Ovary (tissue), 9 donors: Measurements from ENCODE around the gene LCN12. TPM values are rescaled to one million over a fixed set of nuclear protein-coding genes. Genes with fewer than 3 reads are reported as not detected.

Experiments used
- DNase-seq, 5 donors: peaks; one replicate each; pipeline ENCODE4 v3.0.0-alpha.2; 2019 to 2020
- H3K27ac ChIP-seq, 2 donors: fragments of 200-600 bp; one replicate each; pipeline versions ENCODE4 v1.5.1 to v1.8.0; 2019 to 2022
- H3K27me3 ChIP-seq: fragments of 200-600 bp; one replicate; pipeline ENCODE4 v1.8.0; 2022
- H3K36me3 ChIP-seq: fragments of 200-600 bp; sonication (generic); one replicate; pipeline ENCODE4 v1.5.1; 2019
- H3K4me1 ChIP-seq: one replicate; pipeline ENCODE4 v1.8.1; 2013; ENCODE audit warnings: mild to moderate bottlenecking, moderate library complexity; ENCODE audit not compliant: insufficient read depth
- H3K4me3 ChIP-seq: fragments of 200-600 bp; sonication (generic); one replicate; pipeline ENCODE4 v1.5.1; 2017
- H3K9me3 ChIP-seq, 2 donors: fragments of 200-600 bp in 1 of 2; sonication (generic) in 1 of 2; one replicate each; pipeline versions ENCODE4 v1.5.1 to v1.8.1; 2013 to 2019; ENCODE audit warnings: mild to moderate bottlenecking in 1 of 2, moderate library complexity in 1 of 2
- CTCF ChIP-seq, 3 donors: fragments of 450-650 bp in 2 of 3; fragments of 200-600 bp in 1 of 3; IDR thresholded peaks; one replicate each; pipeline versions ENCODE4 v1.5.1 to v1.8.0; 2016 to 2022; ENCODE audit warnings: antibody characterized with exemption in 3 of 3, mild to moderate bottlenecking in 1 of 3
- EP300 ChIP-seq: sonication (generic); formaldehyde crosslinking; IDR thresholded peaks from one replicate; pipeline ENCODE4 v1.6.1; 2017; ENCODE audit warnings: antibody characterized with exemption
- POLR2A ChIP-seq: fragments of 450-650 bp; IDR thresholded peaks from one replicate; pipeline ENCODE4 v1.6.1; 2017; ENCODE audit warnings: antibody characterized with exemption, mild to moderate bottlenecking, moderate library complexity
- WGBS, 3 donors: extraction: QIAGEN DNeasy Blood & Tissue Kit in 1 of 3; methylation state at CpG; one replicate each; pipeline versions ENCODE4 v1.1.5 to v1.1.7; 2013 to 2017; 5-methylcytosine and 5-hydroxymethylcytosine counted together
- intact Hi-C, 4 donors: fragments of 100-400 bp; cut with DNase I; formaldehyde crosslinking; loops; one replicate each; pipeline versions ENCODE4 v1.11.0 to v1.15.1; 2022 to 2023
- polyA plus RNA-seq, 2 donors: library from polyadenylated mRNA; stranded (reverse); fragments of 200-250 nt in 1 of 2; fragments of 350-450 nt in 1 of 2; fragmentation: Illumina TruSeq in 1 of 2; extraction: RNeasy Lipid Tissue Mini Kit (QIAGEN cat#74804) in 1 of 2; gene quantifications; one replicate each; pipeline ENCODE4 v1.2.3, GENCODE V29; 2013 to 2014
- total RNA-seq, 7 donors: library from RNA; depleted of rRNA in 2 of 7; stranded (reverse); fragments of >200 nt in 2 of 7; fragmentation: NEBNext Ultra II Directional in 3 of 7; extraction: Animal tissue kit (Norgen Biotek cat#: 25700) in 3 of 7; gene quantifications; one replicate each; pipeline versions ENCODE4 v1.1.0 to v1.2.4, GENCODE V29; 2016 to 2023
- donor health status: DM: no; HTN: no; CAD: no; lungs with moderate emphysema.
- donor health status: DM: no; HTN: no; CAD: no.
- donor health status: Bipolar disorder and iron deficiency.
- donor health status: DM: yes; HTN: yes; CAD: no.
- donor health status: DM: no; HTN: no; CAD: no.
- donor health status: DM: yes; HTN: yes; CAD: no.

Gene LCN12
- total and polyA plus RNA-seq, 9 donors, result 1.1 to 40.9 (median 13.4) TPM

DNA sequence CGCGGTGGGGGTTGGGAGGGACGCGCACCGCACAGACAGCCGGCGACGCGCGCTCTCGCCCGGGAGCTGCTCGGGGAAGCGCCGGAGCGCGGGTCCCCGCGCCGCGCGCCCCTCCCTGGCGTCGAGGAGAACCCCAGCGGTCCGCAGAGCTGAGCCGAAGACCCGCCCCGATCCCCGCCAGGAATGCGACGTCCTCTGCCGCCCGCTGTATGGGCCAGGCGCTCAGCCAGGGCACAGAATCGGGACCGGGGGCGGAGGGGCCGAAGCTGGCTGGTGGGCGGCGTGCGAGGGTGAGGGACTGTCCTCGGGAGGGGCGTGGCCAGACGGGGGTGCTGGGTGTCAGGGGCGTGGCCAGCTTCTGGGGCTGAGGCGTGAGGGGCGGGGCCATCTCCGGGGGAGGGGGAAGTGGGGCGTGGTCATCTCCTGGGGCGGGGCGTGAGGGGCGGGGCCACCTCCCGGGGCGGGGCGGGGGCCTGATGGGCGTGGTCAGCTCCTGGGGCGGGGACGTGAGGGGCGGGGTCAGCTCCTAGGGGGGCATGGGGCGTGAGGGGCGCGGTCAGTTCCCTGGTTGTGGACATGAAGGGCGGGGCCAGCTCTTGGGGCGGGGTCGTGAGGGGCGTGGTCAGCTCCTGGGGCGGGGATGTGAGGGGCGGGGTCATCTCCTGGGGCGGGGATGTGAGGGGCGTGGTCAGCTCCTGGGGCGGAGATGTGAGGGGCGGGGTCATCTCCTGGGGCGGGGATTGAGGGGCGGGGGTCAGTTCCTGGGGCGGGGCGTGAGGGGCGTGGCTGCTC, 26.2 kb downstream of the LCN12 start:
- Histone ChIP-seq H3K4me1 (peaks cover 6% of the 10 kb centered on the region), H3K36me3 (no peaks in the 10 kb centered on the region), H3K27me3 (no peaks in the 10 kb centered on the region), H3K27ac (no peak overlapping the region), H3K4me3 (peak overlapping the region; percentile 34), H3K9me3 (no peaks in the 10 kb centered on the region)
- DNase-seq, result peak; percentile 46 to 79 (median 66)
- intact Hi-C loops, result no loop called here
- WGBS, 3 donors, result 1 to 2% (median 1%) methylated on average over 16 to 78 of the region's 78 CpGs
- TF ChIP-seq CTCF (IDR thresholded peaks at IDR 0.05), result no peak
- TF ChIP-seq POLR2A, result no peak
- no peak for TF ChIP-seq EP300

DNA sequence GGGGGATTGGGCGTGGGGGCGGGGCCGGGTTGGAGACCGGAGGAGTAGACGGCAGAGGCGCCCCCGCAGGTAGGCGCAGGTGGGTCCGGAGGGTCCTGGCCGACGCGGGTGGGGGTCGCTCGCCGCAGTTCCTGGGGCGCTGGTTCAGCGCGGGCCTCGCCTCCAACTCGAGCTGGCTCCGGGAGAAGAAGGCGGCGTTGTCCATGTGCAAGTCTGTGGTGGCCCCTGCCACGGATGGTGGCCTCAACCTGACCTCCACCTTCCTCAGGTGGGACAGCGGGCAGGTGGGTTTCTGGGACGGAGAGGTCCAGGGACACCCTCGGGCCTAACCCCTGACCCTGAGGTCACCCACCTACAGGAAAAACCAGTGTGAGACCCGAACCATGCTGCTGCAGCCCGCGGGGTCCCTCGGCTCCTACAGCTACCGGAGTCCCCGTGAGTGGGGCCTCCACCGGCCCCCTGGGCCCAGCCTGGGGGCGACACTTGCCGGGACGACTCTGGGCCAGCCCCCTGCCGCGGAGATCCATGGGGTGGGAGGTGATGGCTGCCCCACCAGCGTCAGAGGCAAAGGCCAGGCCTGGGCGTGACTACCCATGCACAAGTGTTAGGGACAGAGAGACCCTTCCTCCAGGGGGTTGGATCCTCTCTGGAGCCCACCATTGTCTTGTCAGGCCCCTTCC, 26.9 kb downstream of the LCN12 start:
- H3K27ac ChIP-seq, result no peak overlapping the region
- H3K36me3 ChIP-seq, result no peaks in the 10 kb centered on the region
- DNase-seq, result peak in 1 of 5 donors; percentile 64
- no peaks in the 10 kb centered on the region for H3K9me3 ChIP-seq
- intact Hi-C loops, result no loop called here
- H3K4me1 ChIP-seq, result peaks cover 6% of the 10 kb centered on the region
- no peaks in the 10 kb centered on the region for H3K27me3 ChIP-seq
- 38 to 58% (median 47%) methylated on average over 31 to 41 of the region's 41 CpGs for WGBS, 3 donors
- TF ChIP-seq POLR2A, result no peak
- TF ChIP-seq EP300, result no peak
- no peak for TF ChIP-seq CTCF (IDR thresholded peaks at IDR 0.05)
- no peak overlapping the region for H3K4me3 ChIP-seq

- Histone ChIP-seq H3K27ac (no peak overlapping the region), H3K4me1 (peaks cover 6% of the 10 kb centered on the region), H3K9me3 (no peaks in the 10 kb centered on the region), H3K27me3 (no peaks in the 10 kb centered on the region), H3K36me3 (no peaks in the 10 kb centered on the region), H3K4me3 (no peak overlapping the region)
- WGBS, 3 donors, result 82 to 85% (median 84%) methylated on average over 26 of the region's 26 CpGs
- TF ChIP-seq POLR2A, result peak; percentile 12
- TF ChIP-seq EP300, result no peak
- intact Hi-C loops, result no loop called here
- no peak for DNase-seq
Observed at GRCh38 chr9:136979769-136980587, 27.9 kb downstream of the LCN12 start.

DNA sequence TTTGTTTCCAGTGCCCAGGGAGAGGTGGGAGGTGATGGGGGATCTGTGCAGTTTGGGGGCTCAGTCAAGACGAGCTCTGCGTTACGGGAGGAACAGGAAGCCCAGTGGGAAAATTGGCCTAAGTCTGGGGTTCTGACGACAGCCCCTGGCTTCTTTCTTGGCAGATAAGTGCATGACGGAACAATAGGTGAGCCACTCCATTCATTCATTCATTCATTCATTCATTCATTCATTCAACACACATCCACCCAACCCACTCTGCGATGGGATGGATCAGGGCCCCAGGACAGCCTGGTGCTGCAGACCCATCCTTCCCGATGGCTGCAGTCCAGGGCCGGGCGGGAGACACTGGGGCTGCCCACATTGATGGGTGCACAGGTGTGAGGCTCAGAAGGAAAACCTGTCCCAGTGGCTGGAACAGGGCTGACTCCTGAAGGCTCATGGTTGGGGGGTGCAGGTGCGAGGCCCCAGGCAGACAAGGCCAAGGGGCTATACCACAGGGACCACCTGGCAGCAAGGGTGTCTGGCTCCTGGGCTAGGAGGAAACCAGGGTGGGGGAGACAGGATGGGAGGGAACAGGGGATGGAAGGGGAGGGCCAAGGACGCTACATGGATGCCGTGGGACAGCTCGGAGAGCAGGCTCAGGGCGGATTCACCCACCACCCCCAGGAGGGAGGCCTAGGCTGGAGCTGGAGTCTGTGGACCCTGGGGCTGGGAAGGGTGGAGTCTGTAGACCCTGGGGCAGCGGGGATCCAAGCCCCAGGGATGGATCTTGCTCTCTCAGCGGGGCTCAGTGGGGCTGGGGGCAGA, 28.8 kb downstream of the LCN12 start:
- Histone ChIP-seq H3K36me3 (no peaks in the 10 kb centered on the region), H3K4me3 (no peak overlapping the region), H3K27me3 (no peaks in the 10 kb centered on the region), H3K9me3 (no peaks in the 10 kb centered on the region), H3K27ac (no peak overlapping the region), H3K4me1 (peaks cover 6% of the 10 kb centered on the region)
- intact Hi-C loops, result no loop called here
- WGBS, 3 donors, result 86 to 92% (median 88%) methylated on average over 16 of the region's 16 CpGs
- DNase-seq, result no peak
- TF ChIP-seq POLR2A, result no peak
- TF ChIP-seq EP300, result no peak
- no peak for TF ChIP-seq CTCF (IDR thresholded peaks at IDR 0.05)
